Body of pancreas (tissue), 4 donors: ENCODE results near the gene CNTNAP5. TPM values are rescaled to one million over a fixed set of nuclear protein-coding genes. Genes with fewer than 3 reads are reported as not detected.

Source experiments
- ATAC-seq: fragments of 150-250 bp; one replicate; pipeline ENCODE4 v1.9.1; 2016
- DNase-seq, 4 donors: peaks; one replicate each; pipeline ENCODE4 v3.0.0-alpha.2; 2019
- H3K27ac ChIP-seq, 4 donors: fragments of 200-600 bp; sonication (generic); 1 replicate in 3 of 4; 2 replicates in 1 of 4; pipeline versions ENCODE4 v1.5.1 to v1.6.1; 2016 to 2019; ENCODE audit warnings: mild to moderate bottlenecking in 1 of 4, mixed read lengths in 1 of 4, moderate library complexity in 1 of 4
- H3K27me3 ChIP-seq, 2 donors: fragments of 200-600 bp; sonication (generic); one replicate each; pipeline ENCODE4 v1.6.0; 2016; ENCODE audit warnings: mild to moderate bottlenecking in 1 of 2
- H3K36me3 ChIP-seq, 2 donors: fragments of 200-600 bp; sonication (generic); replicated peaks in 1 of 2; 2 replicates each; pipeline ENCODE4 v1.5.1; 2016; ENCODE audit warnings: low read depth in 2 of 2; ENCODE audit not compliant: insufficient read depth in 1 of 2
- H3K4me1 ChIP-seq: fragments of 200-600 bp; sonication (generic); one replicate; pipeline ENCODE4 v1.6.0; 2016
- H3K4me3 ChIP-seq, 2 donors: fragments of 200-600 bp; sonication (generic); 1 replicate in 1 of 2; 2 replicates in 1 of 2; pipeline ENCODE4 v1.5.1; 2016 to 2019
- H3K9me3 ChIP-seq, 3 donors: fragments of 200-600 bp; sonication (generic); 1 replicate in 2 of 3; 2 replicates in 1 of 3; pipeline ENCODE4 v1.5.1; 2016
- POLR2A ChIP-seq, 3 donors: fragments of 450-650 bp; IDR thresholded peaks; one replicate each; pipeline ENCODE4 v1.6.1; 2016; ENCODE audit warnings: antibody characterized with exemption in 3 of 3, mild to moderate bottlenecking in 2 of 3
- WGBS, 2 donors: methylation state at CpG; one replicate each; pipeline ENCODE4 v1.1.5; 2017; 5-methylcytosine and 5-hydroxymethylcytosine counted together
- intact Hi-C: fragments of 100-400 bp; cut with DNase I; formaldehyde crosslinking; loops from one replicate; pipeline ENCODE4 v1.15.1; 2023
- total RNA-seq, 2 donors: library from RNA; depleted of rRNA; stranded (reverse); fragments of >200 nt; gene quantifications; one replicate each; pipeline ENCODE4 v1.1.0, GENCODE V29; 2016
- TF ChIP-seq, protein P1 (sequence below), 7 experiments: fragments of 450-650 bp in 4 of 7; fragments of 200-600 bp in 3 of 7; sonication (generic) in 3 of 7; IDR thresholded peaks; one replicate each; pipeline ENCODE4 v1.5.1; 2016 to 2019; ENCODE audit warnings: antibody characterized with exemption in 7 of 7

Gene CNTNAP5
- total RNA-seq, 2 donors from 2014 or later, result 0.26 to 0.33 TPM

DNA sequence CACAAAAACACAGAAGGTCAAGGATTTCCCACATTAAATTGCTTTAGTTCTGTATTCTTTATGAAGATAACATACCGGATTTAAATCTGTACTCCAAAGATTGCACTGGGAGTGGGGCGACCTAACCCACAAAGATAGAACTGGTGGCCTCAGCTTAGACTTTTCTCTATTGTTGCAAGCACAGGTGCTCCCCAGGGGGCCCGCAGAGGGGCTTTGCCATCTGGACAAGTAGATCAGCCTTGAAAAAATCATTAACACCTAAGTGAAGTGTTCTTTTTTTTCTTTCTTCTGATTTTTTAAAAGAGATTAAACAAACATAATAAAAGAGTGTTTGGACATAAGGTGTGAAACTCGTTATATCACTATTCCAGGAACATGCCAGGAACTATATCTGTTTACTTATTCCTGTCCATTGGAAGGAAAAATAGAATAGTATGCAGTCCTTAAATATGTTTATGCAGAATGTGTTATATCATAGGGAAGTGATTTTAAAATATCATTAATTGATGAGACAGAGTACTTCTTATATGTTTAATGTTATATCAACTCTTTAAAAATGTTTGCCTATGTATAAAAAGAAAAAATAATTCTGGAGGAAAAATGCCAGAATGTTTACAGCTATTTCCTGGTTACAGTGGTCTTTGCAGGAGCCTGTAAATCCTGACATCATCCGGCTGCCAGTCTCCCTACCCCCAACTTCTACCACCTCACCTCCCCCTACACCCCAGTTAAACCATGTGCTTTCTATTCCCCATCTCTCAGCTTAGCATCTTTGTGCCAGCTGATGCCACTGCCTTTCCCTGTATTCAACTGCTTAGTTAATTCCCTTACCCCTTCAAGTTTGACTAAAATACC is 679.2 kb downstream of the CNTNAP5 start:
- Histone ChIP-seq H3K36me3 (no peaks in the 10 kb centered on the region), H3K27ac (no peak overlapping the region), H3K9me3 (no peaks in the 10 kb centered on the region), H3K4me1 (no peaks in the 10 kb centered on the region), H3K27me3 (no peaks in the 10 kb centered on the region), H3K4me3 (no peak overlapping the region)
- intact Hi-C loops, result no loop called here
- no peak for DNase-seq
- ATAC-seq, result no peak
- TF ChIP-seq, protein P1, sequence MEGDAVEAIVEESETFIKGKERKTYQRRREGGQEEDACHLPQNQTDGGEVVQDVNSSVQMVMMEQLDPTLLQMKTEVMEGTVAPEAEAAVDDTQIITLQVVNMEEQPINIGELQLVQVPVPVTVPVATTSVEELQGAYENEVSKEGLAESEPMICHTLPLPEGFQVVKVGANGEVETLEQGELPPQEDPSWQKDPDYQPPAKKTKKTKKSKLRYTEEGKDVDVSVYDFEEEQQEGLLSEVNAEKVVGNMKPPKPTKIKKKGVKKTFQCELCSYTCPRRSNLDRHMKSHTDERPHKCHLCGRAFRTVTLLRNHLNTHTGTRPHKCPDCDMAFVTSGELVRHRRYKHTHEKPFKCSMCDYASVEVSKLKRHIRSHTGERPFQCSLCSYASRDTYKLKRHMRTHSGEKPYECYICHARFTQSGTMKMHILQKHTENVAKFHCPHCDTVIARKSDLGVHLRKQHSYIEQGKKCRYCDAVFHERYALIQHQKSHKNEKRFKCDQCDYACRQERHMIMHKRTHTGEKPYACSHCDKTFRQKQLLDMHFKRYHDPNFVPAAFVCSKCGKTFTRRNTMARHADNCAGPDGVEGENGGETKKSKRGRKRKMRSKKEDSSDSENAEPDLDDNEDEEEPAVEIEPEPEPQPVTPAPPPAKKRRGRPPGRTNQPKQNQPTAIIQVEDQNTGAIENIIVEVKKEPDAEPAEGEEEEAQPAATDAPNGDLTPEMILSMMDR (IDR thresholded peaks at IDR 0.05), result no peak
- TF ChIP-seq POLR2A (IDR thresholded peaks at IDR 0.05), result no peak
- WGBS, 2 donors, result 30 to 39% methylated on average over 5 of the region's 5 CpGs

DNA sequence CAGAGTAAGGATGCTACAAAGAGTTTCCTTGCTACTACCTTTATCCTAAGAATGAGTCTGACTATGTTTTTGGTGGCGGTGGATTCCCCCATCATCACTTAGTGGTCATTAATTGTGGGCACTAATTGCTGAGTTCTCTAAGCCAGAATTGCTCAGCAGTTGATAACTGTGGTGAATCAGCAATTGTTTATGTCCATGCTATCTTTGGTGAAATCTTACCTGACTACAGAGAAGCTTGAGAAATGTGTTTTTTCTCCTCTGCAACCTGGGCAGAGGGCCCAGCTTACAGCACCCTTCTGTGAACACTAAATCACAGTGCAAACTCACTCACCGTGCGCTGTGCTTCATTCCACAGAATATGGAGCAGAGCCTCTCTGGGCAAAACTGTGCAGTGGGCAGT is 683.6 kb downstream of the CNTNAP5 start:
- Histone ChIP-seq H3K36me3 (no peaks in the 10 kb centered on the region), H3K27ac (no peak overlapping the region), H3K27me3 (no peaks in the 10 kb centered on the region), H3K4me3 (no peak overlapping the region), H3K4me1 (no peaks in the 10 kb centered on the region), H3K9me3 (no peaks in the 10 kb centered on the region)
- TF ChIP-seq POLR2A (IDR thresholded peaks at IDR 0.05), result no peak
- TF ChIP-seq, protein P1 (IDR thresholded peaks at IDR 0.05), result no peak
- DNase-seq (no peak), ATAC-seq (no peak)
- intact Hi-C loops, result no loop called here
- 47 to 80% methylated on average over 3 of the region's 3 CpGs for WGBS, 2 donors

DNA sequence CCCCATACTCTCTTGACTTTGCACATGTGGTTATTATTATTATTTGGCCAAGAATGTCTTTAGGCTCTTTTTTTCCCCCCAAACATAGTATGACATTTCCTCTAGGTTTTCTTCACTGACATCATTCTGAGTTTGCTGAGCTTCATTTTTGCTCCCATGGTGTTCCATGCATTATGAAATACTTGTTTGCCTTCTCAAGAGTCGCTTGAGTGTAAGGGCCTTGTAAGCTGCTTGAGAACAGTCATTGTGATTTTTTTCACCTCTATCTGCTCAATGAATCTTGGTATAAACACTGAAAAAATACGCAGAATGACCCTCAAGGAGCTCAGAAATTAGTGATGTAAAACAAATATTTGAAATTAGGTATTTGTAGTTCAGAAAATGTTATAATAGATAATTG is 688.9 kb downstream of the CNTNAP5 start:
- no peak overlapping the region for H3K4me3 ChIP-seq
- ATAC-seq, result no peak
- no peaks in the 10 kb centered on the region for H3K27me3 ChIP-seq
- TF ChIP-seq POLR2A (IDR thresholded peaks at IDR 0.05), result no peak
- TF ChIP-seq, protein P1 (IDR thresholded peaks at IDR 0.05), result no peak
- H3K9me3 ChIP-seq, result no peaks in the 10 kb centered on the region
- intact Hi-C loops, result no loop called here
- DNase-seq, result no peak
- H3K4me1 ChIP-seq, result no peaks in the 10 kb centered on the region
- no peak overlapping the region for H3K27ac ChIP-seq
- WGBS, 2 donors, result 0 to 71% methylated on average over 2 of the region's 2 CpGs
- H3K36me3 ChIP-seq, result no peaks in the 10 kb centered on the region

DNA sequence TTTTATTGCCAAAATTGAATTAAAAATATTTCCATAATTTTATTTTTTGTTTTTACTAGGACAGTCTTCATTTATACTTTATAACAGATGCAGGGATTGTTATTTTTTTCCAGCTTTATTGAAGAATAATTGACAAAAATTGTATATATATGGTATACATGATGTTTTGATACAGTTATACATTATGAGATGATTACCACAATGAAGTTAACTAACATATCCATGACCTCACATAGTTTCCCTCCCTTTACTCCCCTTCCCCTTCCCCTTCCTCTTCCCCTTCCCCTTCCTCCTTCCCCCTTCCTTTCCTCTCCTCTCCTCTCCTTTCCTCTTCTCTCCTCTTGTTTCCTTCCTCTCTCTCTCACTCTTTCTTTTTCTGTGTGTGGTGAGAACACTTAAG is 700.1 kb downstream of the CNTNAP5 start:
- no peak for TF ChIP-seq POLR2A (IDR thresholded peaks at IDR 0.05)
- TF ChIP-seq, protein P1 (IDR thresholded peaks at IDR 0.05), result no peak
- H3K27me3 ChIP-seq, result no peaks in the 10 kb centered on the region
- no peak overlapping the region for H3K27ac ChIP-seq
- H3K4me3 ChIP-seq, result no peak overlapping the region
- ATAC-seq (no peak), DNase-seq (no peak)
- no peaks in the 10 kb centered on the region for H3K36me3 ChIP-seq
- H3K4me1 ChIP-seq, result no peaks in the 10 kb centered on the region
- intact Hi-C loops, result no loop called here
- no peaks in the 10 kb centered on the region for H3K9me3 ChIP-seq

DNA sequence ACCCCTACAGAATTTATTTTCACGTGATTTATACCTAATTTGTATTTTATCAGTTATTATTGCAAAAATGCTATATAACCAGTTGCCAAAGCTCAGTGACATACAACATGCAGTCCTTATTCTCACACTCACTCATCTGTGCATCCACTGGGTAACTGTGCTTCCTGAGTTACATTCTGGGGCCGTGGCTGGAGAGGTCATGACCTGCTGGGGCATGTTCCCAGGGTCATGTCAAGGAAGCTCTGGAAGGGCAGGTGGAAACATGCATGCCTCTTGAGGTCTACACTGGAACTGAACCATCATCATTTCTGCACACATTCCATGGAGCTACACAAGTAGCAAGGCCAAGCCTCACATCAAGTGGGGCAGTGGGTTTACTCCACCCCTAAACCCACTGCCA is 715.5 kb downstream of the CNTNAP5 start:
- WGBS, 2 donors, result 10 to 38% methylated on average over 2 of the region's 2 CpGs

More for the DNA sequence above, 715.5 kb downstream of the CNTNAP5 start:
- ATAC-seq, result no peak
- Histone ChIP-seq H3K4me3 (no peak overlapping the region), H3K4me1 (no peaks in the 10 kb centered on the region), H3K9me3 (no peaks in the 10 kb centered on the region), H3K36me3 (no peaks in the 10 kb centered on the region), H3K27ac (no peak overlapping the region), H3K27me3 (no peaks in the 10 kb centered on the region)
- intact Hi-C loops, result no loop called here
- TF ChIP-seq POLR2A (IDR thresholded peaks at IDR 0.05), result no peak
- TF ChIP-seq, protein P1 (IDR thresholded peaks at IDR 0.05), result no peak
- no peak for DNase-seq
